Measurements from ENCODE around the gene CHRM4.
A peak's percentile ranks its signal among the peaks of the same experiment; 100 is the strongest.

CHRM4 gene

DNA sequence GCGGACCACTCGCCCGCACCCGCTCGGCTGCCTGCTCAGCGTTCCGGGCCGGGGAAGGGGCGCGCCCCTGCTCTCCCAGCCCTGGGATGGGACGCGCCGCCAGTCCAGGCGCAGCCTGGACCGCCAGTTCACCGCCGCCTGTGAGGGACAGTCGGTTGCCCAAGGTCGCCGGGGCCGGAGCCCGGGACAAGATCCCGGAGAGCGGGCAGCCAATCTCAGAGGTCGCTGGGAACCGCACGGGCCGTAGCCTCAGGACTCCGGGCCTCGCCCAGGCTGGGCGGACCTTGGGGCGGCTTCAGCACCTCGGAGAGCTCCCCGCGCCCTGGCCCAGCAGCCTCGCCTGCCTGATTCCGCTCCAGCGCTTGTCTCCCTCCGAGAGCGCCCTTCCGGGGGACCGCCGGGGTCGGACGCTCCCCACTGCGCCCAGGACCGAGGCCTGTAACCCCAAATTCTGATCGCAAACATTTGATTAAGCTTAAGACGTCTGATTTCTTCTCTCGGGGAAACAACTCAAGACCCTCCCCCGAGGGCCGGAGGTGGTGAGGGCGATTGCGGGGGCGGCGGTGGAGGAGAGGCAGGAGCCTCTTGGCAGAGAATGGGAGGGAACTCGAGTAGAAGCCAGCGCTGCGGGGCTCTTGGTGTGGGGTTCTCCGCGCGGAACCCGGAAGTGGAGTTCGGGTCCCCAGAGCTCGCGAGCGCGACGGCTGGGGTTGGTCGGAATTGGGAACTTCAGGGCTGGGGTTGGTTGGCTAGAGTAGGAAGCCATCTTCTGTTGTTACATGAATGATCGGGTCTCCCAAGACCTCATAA, 1.1 kb upstream of the CHRM4 start:
- TF ChIP-seq, protein P1, sequence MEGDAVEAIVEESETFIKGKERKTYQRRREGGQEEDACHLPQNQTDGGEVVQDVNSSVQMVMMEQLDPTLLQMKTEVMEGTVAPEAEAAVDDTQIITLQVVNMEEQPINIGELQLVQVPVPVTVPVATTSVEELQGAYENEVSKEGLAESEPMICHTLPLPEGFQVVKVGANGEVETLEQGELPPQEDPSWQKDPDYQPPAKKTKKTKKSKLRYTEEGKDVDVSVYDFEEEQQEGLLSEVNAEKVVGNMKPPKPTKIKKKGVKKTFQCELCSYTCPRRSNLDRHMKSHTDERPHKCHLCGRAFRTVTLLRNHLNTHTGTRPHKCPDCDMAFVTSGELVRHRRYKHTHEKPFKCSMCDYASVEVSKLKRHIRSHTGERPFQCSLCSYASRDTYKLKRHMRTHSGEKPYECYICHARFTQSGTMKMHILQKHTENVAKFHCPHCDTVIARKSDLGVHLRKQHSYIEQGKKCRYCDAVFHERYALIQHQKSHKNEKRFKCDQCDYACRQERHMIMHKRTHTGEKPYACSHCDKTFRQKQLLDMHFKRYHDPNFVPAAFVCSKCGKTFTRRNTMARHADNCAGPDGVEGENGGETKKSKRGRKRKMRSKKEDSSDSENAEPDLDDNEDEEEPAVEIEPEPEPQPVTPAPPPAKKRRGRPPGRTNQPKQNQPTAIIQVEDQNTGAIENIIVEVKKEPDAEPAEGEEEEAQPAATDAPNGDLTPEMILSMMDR (IDR thresholded peaks at IDR 0.05; ENCODE audit: insufficient read depth, low read depth, low read length, missing control alignments) = no peak
- no peak overlapping the region for H3K4me3 ChIP-seq (ENCODE audit: low read depth, low read length)
- peak; percentile 84 for DNase-seq (ENCODE audit: low read depth)

DNA sequence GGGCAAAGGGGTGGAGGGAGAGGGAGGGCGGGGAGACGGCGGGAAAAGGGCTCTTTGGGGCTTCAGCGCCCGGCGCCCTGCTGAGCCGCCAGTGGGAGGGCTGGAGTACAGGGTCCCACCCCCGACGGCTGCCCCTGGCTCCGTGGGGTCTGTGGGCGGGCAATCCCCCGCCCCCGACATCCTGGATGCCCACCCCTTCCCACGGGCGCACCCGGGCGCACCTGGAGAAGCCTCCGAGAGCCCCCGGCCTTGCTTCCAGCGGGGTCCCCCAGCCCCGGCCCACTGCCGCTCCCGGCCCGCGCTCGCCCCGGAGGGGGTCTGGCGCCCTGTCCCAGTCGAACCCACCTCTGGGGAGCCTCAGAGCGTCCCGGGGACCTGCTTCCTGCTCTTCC, 394 bp downstream of the CHRM4 start:
- no peak overlapping the region for H3K4me3 ChIP-seq (ENCODE audit: low read depth, low read length)
- DNase-seq (ENCODE audit: low read depth) = no peak
- TF ChIP-seq, protein P1 (IDR thresholded peaks at IDR 0.05; ENCODE audit: insufficient read depth, low read depth, low read length, missing control alignments) = no peak

DNA sequence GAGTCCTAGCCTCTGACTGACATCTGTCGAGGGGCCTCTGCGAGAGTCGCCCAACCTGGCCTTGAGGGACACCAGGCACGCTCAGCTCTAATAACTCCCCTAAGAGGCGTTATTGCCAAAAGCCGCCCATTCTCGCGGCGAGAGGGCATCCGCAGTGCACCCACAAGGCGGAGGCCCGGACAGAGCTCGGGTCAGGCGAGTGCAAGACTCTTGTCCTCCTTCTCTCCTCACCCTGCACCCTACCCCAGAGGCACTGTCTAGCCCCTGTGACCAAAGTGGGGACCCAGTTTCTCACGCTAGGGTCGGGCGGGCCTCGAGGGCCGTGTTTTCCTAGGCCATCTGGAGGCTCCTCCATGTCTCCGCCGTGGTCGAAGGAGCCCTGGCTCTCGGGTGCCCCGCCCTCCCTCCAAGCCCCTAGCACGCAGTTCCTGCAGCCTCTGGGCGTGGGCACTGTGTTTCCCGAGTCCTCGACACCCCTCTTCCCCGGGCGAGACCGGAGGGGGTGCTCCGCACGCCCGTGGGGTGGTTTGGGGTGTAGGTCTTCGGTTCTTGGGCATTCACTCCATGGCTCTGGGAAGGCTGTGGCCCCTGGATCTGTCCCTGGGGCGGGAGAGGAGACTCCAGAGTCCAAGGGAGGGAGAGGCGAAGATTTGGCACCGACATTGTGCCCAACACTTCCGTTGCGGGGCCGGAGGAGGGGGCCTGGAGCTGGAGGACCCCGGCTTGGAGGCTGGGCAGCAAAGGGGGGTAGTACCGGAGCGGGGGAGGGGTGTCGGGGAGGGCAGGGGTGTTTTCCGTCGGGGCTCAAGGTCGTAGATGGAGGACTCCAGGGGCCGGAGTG, 1.0 kb downstream of the CHRM4 start:
- H3K4me3 ChIP-seq (ENCODE audit: low read depth, low read length) = no peak overlapping the region
- DNase-seq (ENCODE audit: low read depth) = no peak
- TF ChIP-seq, protein P1 (IDR thresholded peaks at IDR 0.05; ENCODE audit: insufficient read depth, low read depth, low read length, missing control alignments) = no peak

DNA sequence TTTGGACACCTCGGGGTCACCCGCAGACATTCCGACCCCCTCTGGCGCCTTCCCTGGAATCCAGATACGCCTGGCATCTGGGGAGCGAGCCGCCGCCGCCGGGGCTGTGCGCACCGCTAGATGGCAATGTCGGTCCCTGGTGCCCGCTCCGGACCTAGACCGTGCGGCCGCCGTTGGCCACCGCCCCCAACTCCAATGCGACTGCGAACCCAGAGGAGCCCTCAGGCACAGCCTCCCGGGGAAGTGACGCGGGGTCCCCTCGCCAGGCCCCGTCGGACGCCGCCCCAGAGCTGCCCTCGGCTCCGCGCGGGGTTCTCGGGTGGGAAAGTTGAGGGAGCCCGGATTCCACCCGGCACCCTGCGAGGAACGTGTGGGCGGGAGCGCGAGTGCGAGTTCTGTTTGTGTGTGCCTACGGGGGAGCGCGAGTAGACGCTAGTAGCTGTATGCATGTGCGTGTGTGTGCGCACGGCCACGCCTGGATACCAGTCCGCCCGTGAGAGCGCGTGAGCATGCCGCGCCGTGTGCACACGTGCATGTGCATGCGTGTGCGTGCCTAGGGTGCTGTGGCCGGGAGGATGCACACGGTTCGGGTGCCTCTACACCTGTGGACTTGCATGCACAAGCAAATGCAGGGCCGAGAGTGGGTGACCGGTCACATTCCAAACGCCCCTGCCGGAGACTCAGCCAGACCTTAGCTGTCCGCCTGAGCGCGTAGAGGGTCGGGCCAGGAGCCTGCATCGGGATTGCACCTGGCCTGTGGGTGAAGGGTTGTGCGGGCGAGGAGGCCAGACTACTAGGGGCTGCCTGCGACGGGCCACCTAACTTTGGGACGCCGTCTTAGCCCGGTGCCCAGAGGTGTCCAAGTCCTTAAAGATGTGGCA, 1.9 kb downstream of the CHRM4 start:
- peak; percentile 73 for DNase-seq (ENCODE audit: low read depth)
- TF ChIP-seq, protein P1 (IDR thresholded peaks at IDR 0.05; ENCODE audit: insufficient read depth, low read depth, low read length, missing control alignments) = peak; percentile 90
- H3K4me3 ChIP-seq (ENCODE audit: low read depth, low read length) = peak overlapping the region; percentile 42

DNA sequence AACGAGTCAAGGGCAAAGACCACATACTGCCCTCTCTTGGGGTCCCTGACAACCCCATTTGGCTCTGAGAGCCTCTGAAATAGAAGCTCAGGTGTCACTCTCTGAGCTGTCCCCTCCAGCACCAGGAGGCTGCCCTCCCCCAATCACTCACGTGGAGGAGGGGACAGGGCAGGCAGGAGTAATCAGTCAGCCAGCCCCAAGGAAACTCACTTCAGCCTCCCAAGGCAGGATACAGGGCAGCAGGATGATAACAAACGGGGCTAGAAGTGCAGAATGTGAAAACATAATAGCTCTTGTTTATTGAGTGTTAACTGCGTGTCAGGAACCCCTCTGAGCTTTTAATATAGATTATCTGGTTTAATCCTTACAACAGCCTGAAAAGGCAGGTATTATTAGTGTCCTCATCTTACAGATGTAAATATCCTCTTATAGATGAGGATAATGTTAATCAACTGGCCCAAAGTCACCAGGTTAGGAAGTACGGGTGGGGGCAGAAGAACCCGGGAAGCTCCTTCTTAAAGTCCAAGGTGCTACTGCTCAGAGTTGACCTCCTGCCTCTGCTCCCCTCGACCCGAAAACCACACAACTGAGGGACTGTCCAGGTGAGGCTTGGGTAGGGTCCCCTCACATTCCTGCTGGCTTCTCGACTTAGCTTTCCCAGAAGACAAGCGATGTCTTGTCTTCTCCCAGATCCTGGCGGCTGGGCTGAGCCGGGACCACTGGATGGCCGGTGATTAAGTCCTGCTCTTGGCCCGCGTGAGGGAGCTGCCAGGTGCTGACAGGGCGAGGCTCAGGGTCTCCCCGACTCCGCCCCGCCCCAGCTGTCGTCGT, 2.7 kb downstream of the CHRM4 start:
- TF ChIP-seq, protein P1 (IDR thresholded peaks at IDR 0.05; ENCODE audit: insufficient read depth, low read depth, low read length, missing control alignments) = no peak
- no peak overlapping the region for H3K4me3 ChIP-seq (ENCODE audit: low read depth, low read length)
- no peak for DNase-seq (ENCODE audit: low read depth)
